NCI-H128 (cell line): Measurements from ENCODE around the gene DGCR8.
"Not testable (repeated sequence)": the region's sequence is repeated elsewhere in the genome, so short reads cannot be mapped to it uniquely, and the experiment has no call there.

Experiments
- DNase-seq: peaks from one replicate; lab custom pipeline; 2025; ENCODE audit not compliant: unreplicated experiment; lab: John Stamatoyannopoulos, UW

DGCR8 gene

GRCh38 chr22:20065896-20066616 lies 14.0 kb upstream of the DGCR8 start:
- no peak for DNase-seq

GRCh38 chr22:20066617-20067383 lies 13.2 kb upstream of the DGCR8 start:
- no peak for DNase-seq

- DNase-seq, result not testable (repeated sequence)
Measured at GRCh38 chr22:20067384-20067682, 12.7 kb upstream of the DGCR8 start.

- DNase-seq, result no peak
Measured at GRCh38 chr22:20068640-20069039, 11.4 kb upstream of the DGCR8 start.

GRCh38 chr22:20069331-20070042 lies 10.6 kb upstream of the DGCR8 start:
- DNase-seq, result no peak

GRCh38 chr22:20071524-20071972 lies 8.5 kb upstream of the DGCR8 start:
- DNase-seq, result no peak

GRCh38 chr22:20076627-20077172 lies 3.3 kb upstream of the DGCR8 start:
- no peak for DNase-seq

GRCh38 chr22:20080445-20080775 lies 369 bp downstream of the DGCR8 start:
- DNase-seq, result no peak

- no peak for DNase-seq
Measured at GRCh38 chr22:20080776-20081654, 974 bp downstream of the DGCR8 start.

- no peak for DNase-seq
Measured at GRCh38 chr22:20083157-20083890, 3.3 kb downstream of the DGCR8 start.

GRCh38 chr22:20083891-20084546 lies 4.0 kb downstream of the DGCR8 start:
- DNase-seq, result no peak

GRCh38 chr22:20084547-20085413 lies 4.7 kb downstream of the DGCR8 start:
- DNase-seq, result no peak

GRCh38 chr22:20085651-20086050 lies 5.6 kb downstream of the DGCR8 start:
- DNase-seq, result no peak

GRCh38 chr22:20086101-20086599 lies 6.1 kb downstream of the DGCR8 start:
- no peak for DNase-seq

GRCh38 chr22:20086763-20087162 lies 6.7 kb downstream of the DGCR8 start:
- no peak for DNase-seq

- no peak for DNase-seq
Measured at GRCh38 chr22:20087319-20088262, 7.5 kb downstream of the DGCR8 start.

GRCh38 chr22:20088263-20088648 lies 8.2 kb downstream of the DGCR8 start:
- no peak for DNase-seq
